H9 (cell line): ENCODE measurements around the gene LRFN3. TPM values are rescaled to one million over a fixed set of nuclear protein-coding genes. Genes with fewer than 3 reads are reported as not detected.
A peak's percentile ranks its signal among the peaks of the same experiment; 100 is the strongest.

ENCODE experiments used
- DNase-seq: peaks from one replicate; pipeline ENCODE4 v3.0.0-alpha.2; 2017
- H2AFZ ChIP-seq: one replicate; pipeline ENCODE4 v1.6.1; 2013; ENCODE audit warnings: mild to moderate bottlenecking, low read length, control low read depth, moderate library complexity
- H2AK5ac ChIP-seq: 2 replicates; pipeline ENCODE4 v1.6.1; 2013; ENCODE audit warnings: low read length, control low read depth, mixed read lengths; ENCODE audit not compliant: insufficient read length
- H2BK120ac ChIP-seq: one replicate; pipeline ENCODE4 v1.6.1; 2013; ENCODE audit warnings: low read depth, mild to moderate bottlenecking, low read length, control low read depth, inconsistent platforms; ENCODE audit not compliant: poor library complexity, severe bottlenecking
- H2BK12ac ChIP-seq: 2 replicates; pipeline ENCODE4 v1.6.1; 2013; ENCODE audit warnings: low read length, control low read depth, mixed read lengths, low read depth; ENCODE audit not compliant: insufficient read length
- H2BK15ac ChIP-seq: 2 replicates; pipeline ENCODE4 v1.6.1; 2013; ENCODE audit warnings: low read depth, low read length, control low read depth
- H2BK20ac ChIP-seq: one replicate; pipeline ENCODE4 v1.6.1; 2013; ENCODE audit warnings: low read depth, mild to moderate bottlenecking, low read length, control low read depth, inconsistent platforms; ENCODE audit not compliant: poor library complexity, severe bottlenecking
- H2BK5ac ChIP-seq: 2 replicates; pipeline ENCODE4 v1.6.1; 2013; ENCODE audit warnings: low read length, control low read depth, mixed read lengths; ENCODE audit not compliant: insufficient read length
- H3K14ac ChIP-seq: 2 replicates; pipeline ENCODE4 v1.6.1; 2013; ENCODE audit warnings: low read length, control low read depth; ENCODE audit not compliant: insufficient read depth
- H3K18ac ChIP-seq: 2 replicates; pipeline ENCODE4 v1.6.1; 2013; ENCODE audit warnings: low read depth, mild to moderate bottlenecking, mixed read lengths, low read length, control low read depth; ENCODE audit not compliant: insufficient read length
- H3K23ac ChIP-seq: 2 replicates; pipeline ENCODE4 v1.6.1; 2013; ENCODE audit warnings: low read length, control low read depth, mixed read lengths, low read depth; ENCODE audit not compliant: insufficient read length
- H3K23me2 ChIP-seq: 2 replicates; pipeline ENCODE4 v1.6.1; 2013; ENCODE audit warnings: low read depth, mild to moderate bottlenecking, mixed read lengths, low read length, control low read depth; ENCODE audit not compliant: insufficient read length, poor library complexity, severe bottlenecking
- H3K27ac ChIP-seq: 2 replicates; pipeline ENCODE4 v1.5.1; 2013; ENCODE audit warnings: low read length, control low read depth, mixed read lengths, low read depth; ENCODE audit not compliant: insufficient read length
- H3K27me3 ChIP-seq: 2 replicates; pipeline ENCODE4 v1.6.1; 2013; ENCODE audit warnings: low read length, control low read depth, inconsistent platforms; ENCODE audit not compliant: insufficient read depth
- H3K4ac ChIP-seq: 2 replicates; pipeline ENCODE4 v1.6.1; 2013; ENCODE audit warnings: low read depth, mild to moderate bottlenecking, control low read depth, inconsistent platforms, low read length, moderate library complexity
- H3K4me1 ChIP-seq: 2 replicates; pipeline ENCODE4 v1.6.1; 2013; ENCODE audit warnings: low read length, control low read depth, inconsistent platforms; ENCODE audit not compliant: insufficient read depth
- H3K4me2 ChIP-seq: 2 replicates; pipeline ENCODE4 v1.6.1; 2013; ENCODE audit warnings: low read length, control low read depth, mixed read lengths; ENCODE audit not compliant: insufficient read length, insufficient read depth
- H3K56ac ChIP-seq: 2 replicates; pipeline ENCODE4 v1.6.1; 2013; ENCODE audit warnings: low read depth, mild to moderate bottlenecking, mixed read lengths, low read length, control low read depth; ENCODE audit not compliant: insufficient read length
- H3K79me1 ChIP-seq: 2 replicates; pipeline ENCODE4 v1.6.1; 2013; ENCODE audit warnings: low read depth, mild to moderate bottlenecking, moderate library complexity, low read length, control low read depth, inconsistent platforms; ENCODE audit not compliant: insufficient read depth, poor library complexity, severe bottlenecking
- H3K79me2 ChIP-seq: 2 replicates; pipeline ENCODE4 v1.6.1; 2013; ENCODE audit warnings: low read length, control low read depth, inconsistent platforms; ENCODE audit not compliant: insufficient read depth
- H3K9ac ChIP-seq: 2 replicates; pipeline ENCODE4 v1.6.1; 2013; ENCODE audit warnings: low read length, control low read depth, mixed read lengths; ENCODE audit not compliant: insufficient read length; ENCODE audit errors: extremely low read depth
- H3K9me3 ChIP-seq: one replicate; pipeline ENCODE4 v1.6.1; 2013; ENCODE audit warnings: low read depth, low read length, inconsistent platforms; ENCODE audit not compliant: control insufficient read depth
- H3T11ph ChIP-seq: one replicate; pipeline ENCODE4 v1.6.1; 2013; ENCODE audit warnings: mild to moderate bottlenecking, low read length, control low read depth, inconsistent platforms
- H4K20me1 ChIP-seq: one replicate; pipeline ENCODE4 v1.6.1; 2013; ENCODE audit not compliant: control insufficient read depth, insufficient read length, insufficient read depth
- H4K5ac ChIP-seq: 2 replicates; pipeline ENCODE4 v1.6.1; 2013; ENCODE audit warnings: low read depth, mild to moderate bottlenecking, mixed read lengths, low read length, control low read depth; ENCODE audit not compliant: insufficient read length
- H4K8ac ChIP-seq: replicated peaks from 2 replicates; pipeline ENCODE4 v1.6.1; 2013; ENCODE audit warnings: low read length, control low read depth, mixed read lengths, low read depth; ENCODE audit not compliant: insufficient read length
- H4K91ac ChIP-seq: 2 replicates; pipeline ENCODE4 v1.6.1; 2013; ENCODE audit warnings: low read depth, mild to moderate bottlenecking, moderate library complexity, mixed read lengths, low read length, control low read depth; ENCODE audit not compliant: insufficient read length
- H3K27ac Mint-ChIP-seq, 3 experiments: 2 replicates in 2 of 3; 3 replicates in 1 of 3; pipeline ENCODE4 v1.8.0; 2020 to 2021; ENCODE audit warnings: mixed read lengths in 3 of 3, mild to moderate bottlenecking in 1 of 3, moderate library complexity in 1 of 3
- H3K27me3 Mint-ChIP-seq: 2 replicates; pipeline ENCODE4 v1.8.0; 2021; ENCODE audit warnings: low read depth, mild to moderate bottlenecking, moderate library complexity, mixed read lengths
- H3K36me3 Mint-ChIP-seq, 3 experiments: 2 replicates in 2 of 3; 3 replicates in 1 of 3; pipeline ENCODE4 v1.8.0; 2020 to 2021; ENCODE audit warnings: low read depth in 3 of 3, mixed read lengths in 3 of 3; ENCODE audit not compliant: insufficient read depth in 1 of 3
- H3K4me1 Mint-ChIP-seq, 2 experiments: 2 replicates each; pipeline ENCODE4 v1.8.0; 2020; ENCODE audit warnings: mixed read lengths in 2 of 2
- H3K4me3 Mint-ChIP-seq, 2 experiments: 2 replicates in 1 of 2; 3 replicates in 1 of 2; pipeline ENCODE4 v1.8.0; 2020 to 2021; ENCODE audit warnings: mild to moderate bottlenecking in 2 of 2, mixed read lengths in 2 of 2, moderate library complexity in 1 of 2
- H3K9me3 Mint-ChIP-seq, 2 experiments: 2 replicates in 1 of 2; 3 replicates in 1 of 2; pipeline ENCODE4 v1.8.0; 2020; ENCODE audit warnings: mild to moderate bottlenecking in 2 of 2, mixed read lengths in 2 of 2, moderate library complexity in 1 of 2
- WGBS: extraction: QIAGEN DNeasy Blood & Tissue Kit; methylation state at CpG from one replicate; pipeline ENCODE4 v1.1.7; 2013; ENCODE audit warnings: missing lambda C conversion rate, low lambda C conversion rate, mixed read lengths; ENCODE audit not compliant: insufficient read length; ENCODE audit errors: extremely low coverage; 5-methylcytosine and 5-hydroxymethylcytosine counted together
- total RNA-seq: library from RNA; stranded (reverse); gene quantifications from 2 replicates; pipeline ENCODE4 v1.2.1, GENCODE V29; 2021
- TF ChIP-seq, protein P1 (sequence below): fragments of 200-600 bp; sonication (generic); conservative IDR thresholded peaks from 3 replicates; pipeline ENCODE4 v1.8.0; 2021; ENCODE audit warnings: antibody characterized with exemption, mild to moderate bottlenecking

LRFN3 gene
- total RNA-seq, 1 experiment from 2014 or later: 20.5 TPM

- H2BK5ac ChIP-seq: no peak overlapping the region
- H4K5ac ChIP-seq: no peak overlapping the region
- H3K4ac ChIP-seq: no peak overlapping the region
- no peaks in the 10 kb centered on the region for H3K9me3 ChIP-seq
- no peak overlapping the region for H3K23ac ChIP-seq
- H3K4me3 Mint-ChIP-seq: peak overlapping the region in 1 of 2 experiments; percentile 35; a peak in 1 of 5 replicates
- H3K4me1 Mint-ChIP-seq: peaks cover 15 to 19% of the 10 kb centered on the region in 2 experiments
- peak; percentile 90 for DNase-seq
- H2BK120ac ChIP-seq: no peak overlapping the region
- H3K27me3 ChIP-seq: no peaks in the 10 kb centered on the region
- no peak overlapping the region for H4K8ac ChIP-seq
- 100% methylated on average over 1 of the region's 14 CpGs for WGBS
- H3K36me3 Mint-ChIP-seq: no peaks in the 10 kb centered on the region
- H3K14ac ChIP-seq: no peak overlapping the region
- no peaks in the 10 kb centered on the region for H3K79me1 ChIP-seq
- no peak overlapping the region for H2BK20ac ChIP-seq
- no peak overlapping the region for H3K9ac ChIP-seq
- H4K20me1 ChIP-seq: no peaks in the 10 kb centered on the region
- no peaks in the 10 kb centered on the region for H3K23me2 ChIP-seq
- no peak overlapping the region for H3T11ph ChIP-seq
- H2AK5ac ChIP-seq: no peak overlapping the region
- H3K56ac ChIP-seq: no peak overlapping the region
- H2BK15ac ChIP-seq: no peak overlapping the region
- H2BK12ac ChIP-seq: no peak overlapping the region
- H4K91ac ChIP-seq: no peak overlapping the region
- H3K4me2 ChIP-seq: no peak overlapping the region
- H3K18ac ChIP-seq: no peak overlapping the region
- H3K27ac ChIP-seq: no peak overlapping the region
- no peak overlapping the region for H3K27ac Mint-ChIP-seq
- TF ChIP-seq, protein P1, sequence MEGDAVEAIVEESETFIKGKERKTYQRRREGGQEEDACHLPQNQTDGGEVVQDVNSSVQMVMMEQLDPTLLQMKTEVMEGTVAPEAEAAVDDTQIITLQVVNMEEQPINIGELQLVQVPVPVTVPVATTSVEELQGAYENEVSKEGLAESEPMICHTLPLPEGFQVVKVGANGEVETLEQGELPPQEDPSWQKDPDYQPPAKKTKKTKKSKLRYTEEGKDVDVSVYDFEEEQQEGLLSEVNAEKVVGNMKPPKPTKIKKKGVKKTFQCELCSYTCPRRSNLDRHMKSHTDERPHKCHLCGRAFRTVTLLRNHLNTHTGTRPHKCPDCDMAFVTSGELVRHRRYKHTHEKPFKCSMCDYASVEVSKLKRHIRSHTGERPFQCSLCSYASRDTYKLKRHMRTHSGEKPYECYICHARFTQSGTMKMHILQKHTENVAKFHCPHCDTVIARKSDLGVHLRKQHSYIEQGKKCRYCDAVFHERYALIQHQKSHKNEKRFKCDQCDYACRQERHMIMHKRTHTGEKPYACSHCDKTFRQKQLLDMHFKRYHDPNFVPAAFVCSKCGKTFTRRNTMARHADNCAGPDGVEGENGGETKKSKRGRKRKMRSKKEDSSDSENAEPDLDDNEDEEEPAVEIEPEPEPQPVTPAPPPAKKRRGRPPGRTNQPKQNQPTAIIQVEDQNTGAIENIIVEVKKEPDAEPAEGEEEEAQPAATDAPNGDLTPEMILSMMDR: peak; percentile 85
- no peaks in the 10 kb centered on the region; a peak in 2 of 5 replicates for H3K9me3 Mint-ChIP-seq
- H3K4me1 ChIP-seq: no peaks in the 10 kb centered on the region
- H2AFZ ChIP-seq: no peak overlapping the region
- peaks cover 45% of the 10 kb centered on the region for H3K27me3 Mint-ChIP-seq
- H3K79me2 ChIP-seq: no peaks in the 10 kb centered on the region
Measured at GRCh38 chr19:35977446-35978222, 41.5 kb downstream of the LRFN3 start.
